Loucy (cell line): ENCODE measurements around the gene SMAD3.

Source experiments
- CTCF ChIP-seq: fragments of 200-600 bp; sonication (generic); conservative IDR thresholded peaks from 2 replicates; pipeline ENCODE4 v1.5.1; 2014; ENCODE audit warnings: mild to moderate bottlenecking, antibody characterized with exemption, low read length
- EZH2phosphoT487 ChIP-seq: fragments of 200-600 bp; IDR thresholded peaks from 2 replicates; pipeline ENCODE4 v1.6.1; 2018; ENCODE audit warnings: antibody characterized with exemption, mild to moderate bottlenecking, moderate library complexity, borderline replicate concordance

DNA sequence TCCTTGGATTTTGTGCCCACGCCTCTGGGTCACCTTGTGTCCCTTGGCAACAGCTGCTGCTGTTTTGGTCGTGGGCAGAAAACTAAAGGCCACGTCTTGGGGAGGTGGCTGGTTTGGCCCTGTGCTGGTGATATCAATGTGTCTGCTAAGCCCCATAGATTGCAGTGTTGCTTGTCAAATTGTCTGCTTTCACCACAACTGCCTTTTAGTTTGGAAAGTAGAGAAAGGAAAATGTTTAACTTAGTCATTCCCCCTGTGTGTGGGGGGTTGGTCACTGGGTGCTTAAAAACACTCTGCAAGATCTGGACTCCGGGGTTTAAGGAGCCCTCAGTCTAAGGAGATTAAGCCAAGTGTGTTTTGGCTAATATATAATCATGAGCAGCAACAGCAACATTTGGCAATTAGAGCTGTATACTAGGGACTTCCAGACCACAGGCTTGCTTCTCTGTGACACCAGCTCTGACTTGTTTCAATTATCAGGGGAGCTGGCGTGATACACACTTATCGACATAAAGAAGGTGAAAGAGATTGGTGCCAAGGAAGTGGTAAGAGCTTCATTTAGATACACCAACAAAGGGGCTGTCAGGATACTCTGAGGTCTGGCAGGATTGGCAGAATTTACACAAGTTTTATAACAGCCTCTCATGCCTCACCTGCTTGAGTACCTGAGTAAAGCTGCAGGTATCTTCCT, 3.5 kb downstream of the SMAD3 start:
- TF ChIP-seq CTCF = no peak
- TF ChIP-seq EZH2phosphoT487 = no peak
